SU-DHL-6 (cell line): ENCODE measurements around the gene ADGRD1.

Experiments
- CTCF ChIP-seq: fragments of 200-600 bp; sonication (generic); IDR thresholded peaks from one replicate; pipeline ENCODE4 v1.5.1; 2017; ENCODE audit warnings: antibody characterized with exemption, mild to moderate bottlenecking, low read length, moderate library complexity; ENCODE audit not compliant: insufficient read depth, poor library complexity, severe bottlenecking
- EZH2phosphoT487 ChIP-seq: fragments of 200-600 bp; sonication (generic), shearing (Covaris generic); conservative IDR thresholded peaks from 2 replicates; pipeline ENCODE4 v1.6.1; 2018; ENCODE audit warnings: mild to moderate bottlenecking, antibody characterized with exemption, low read length, moderate library complexity, mixed read lengths

GRCh38 chr12:131050463-131051154 lies 96.9 kb downstream of the ADGRD1 start:
- TF ChIP-seq CTCF (no peak), EZH2phosphoT487 (no peak)
